Karpas-422 (cell line): ENCODE results near the gene COMTD1. TPM values are rescaled to one million over a fixed set of nuclear protein-coding genes. Genes with fewer than 3 reads are reported as not detected.

Source experiments
- DNase-seq: peaks from one replicate; pipeline ENCODE4 v3.0.0-alpha.2; 2015
- H2AFZ ChIP-seq: fragments of 200-600 bp; sonication (generic); 2 replicates; pipeline ENCODE4 v1.6.1; 2014; ENCODE audit warnings: antibody characterized with exemption, low read length, mixed read lengths
- H3K27ac ChIP-seq: fragments of 200-600 bp; sonication (generic); 2 replicates; pipeline ENCODE4 v1.5.1; 2014; ENCODE audit warnings: mild to moderate bottlenecking, low read length, moderate library complexity
- H3K27me3 ChIP-seq: fragments of 200-600 bp; sonication (generic); 2 replicates; pipeline ENCODE4 v1.6.1; 2014; ENCODE audit warnings: low read length, mixed read lengths
- H3K36me3 ChIP-seq: fragments of 200-600 bp; sonication (generic); 2 replicates; pipeline ENCODE4 v1.6.1; 2014; ENCODE audit warnings: low read length, mixed read lengths; ENCODE audit not compliant: insufficient read depth
- H3K4me1 ChIP-seq: fragments of 200-600 bp; sonication (generic); 2 replicates; pipeline ENCODE4 v1.6.1; 2014; ENCODE audit warnings: mild to moderate bottlenecking, low read length, mixed read lengths
- H3K4me2 ChIP-seq: fragments of 200-600 bp; sonication (generic); 2 replicates; pipeline ENCODE4 v1.6.1; 2014; ENCODE audit warnings: low read length, low read depth, mild to moderate bottlenecking; ENCODE audit not compliant: poor library complexity, severe bottlenecking
- H3K4me3 ChIP-seq: fragments of 200-600 bp; sonication (generic); 2 replicates; pipeline ENCODE4 v1.5.1; 2014; ENCODE audit warnings: mild to moderate bottlenecking, antibody characterized with exemption, low read length, mixed read lengths
- H3K79me2 ChIP-seq: fragments of 200-600 bp; sonication (generic); 2 replicates; pipeline ENCODE4 v1.6.1; 2014; ENCODE audit warnings: mild to moderate bottlenecking, low read length, mixed read lengths
- H3K9ac ChIP-seq: fragments of 200-600 bp; sonication (generic); 2 replicates; pipeline ENCODE4 v1.6.0; 2014; ENCODE audit warnings: low read length
- H3K9me2 ChIP-seq: fragments of 200-600 bp; sonication (generic), shearing (Covaris generic); replicated peaks from 2 replicates; pipeline ENCODE4 v1.6.0; 2014; ENCODE audit warnings: mild to moderate bottlenecking, low read length, moderate library complexity; ENCODE audit not compliant: insufficient read depth
- H3K9me3 ChIP-seq: fragments of 300-700, 200-600 bp; sonication (generic); 2 replicates; pipeline ENCODE4 v1.6.1; 2014; ENCODE audit warnings: low read length, mixed read lengths
- H4K20me1 ChIP-seq: fragments of 200-600 bp; sonication (generic); 2 replicates; pipeline ENCODE4 v1.6.1; 2014; ENCODE audit warnings: mild to moderate bottlenecking, antibody characterized with exemption, low read length, low read depth; ENCODE audit not compliant: insufficient read depth
- total RNA-seq: library from RNA; depleted of rRNA; stranded (reverse); fragments of >200 nt; shearing (Covaris generic); gene quantifications from 2 replicates; pipeline ENCODE4 v1.2.3, GENCODE V29; 2014; ENCODE audit warnings: low replicate concordance

Gene COMTD1
- total RNA-seq, 1 experiment from 2014 or later, result 14.4 TPM

- Histone ChIP-seq H3K9me2 (no peaks in the 10 kb centered on the region), H4K20me1 (no peaks in the 10 kb centered on the region), H3K27ac (no peak overlapping the region), H3K4me2 (no peak overlapping the region), H3K9ac (no peak overlapping the region), H3K36me3 (no peaks in the 10 kb centered on the region), H3K27me3 (no peaks in the 10 kb centered on the region), H2AFZ (no peak overlapping the region), H3K79me2 (no peaks in the 10 kb centered on the region), H3K4me3 (no peak overlapping the region), H3K4me1 (no peaks in the 10 kb centered on the region; the same call in 1 of the 2 replicates), H3K9me3 (no peaks in the 10 kb centered on the region)
- DNase-seq, result no peak
Measured at GRCh38 chr10:75272094-75272493, 36.3 kb upstream of the COMTD1 start.

DNA sequence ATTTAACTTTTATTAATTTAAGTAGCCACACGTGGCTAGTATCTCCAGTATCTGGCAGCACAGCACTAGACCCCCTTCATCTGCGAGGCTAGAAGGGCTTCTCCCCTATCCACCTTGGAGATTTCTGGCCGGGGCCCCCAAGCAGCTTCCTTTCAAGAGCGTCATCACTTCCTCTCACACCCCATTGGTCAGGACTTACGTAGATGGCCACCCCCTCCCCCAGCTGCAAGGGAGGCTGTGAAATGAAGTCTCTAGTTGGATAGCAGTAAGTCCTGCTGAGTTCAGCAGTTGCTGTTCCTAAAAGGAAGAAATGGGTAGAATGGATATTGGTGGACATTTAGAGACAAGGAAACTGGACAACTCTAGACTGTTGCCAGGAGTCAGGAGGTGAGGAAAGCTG is 33.8 kb upstream of the COMTD1 start:
- Histone ChIP-seq H3K36me3 (no peaks in the 10 kb centered on the region), H2AFZ (peak overlapping the region; percentile 56; the same call in 1 of the 2 replicates), H3K27ac (no peak overlapping the region), H3K4me3 (no peak overlapping the region), H3K27me3 (no peaks in the 10 kb centered on the region), H3K9ac (no peak overlapping the region), H4K20me1 (no peaks in the 10 kb centered on the region), H3K9me2 (no peaks in the 10 kb centered on the region), H3K4me1 (no peaks in the 10 kb centered on the region; the same call in 1 of the 2 replicates), H3K9me3 (no peaks in the 10 kb centered on the region), H3K4me2 (no peak overlapping the region), H3K79me2 (no peaks in the 10 kb centered on the region)
- peak; percentile 56 for DNase-seq

DNA sequence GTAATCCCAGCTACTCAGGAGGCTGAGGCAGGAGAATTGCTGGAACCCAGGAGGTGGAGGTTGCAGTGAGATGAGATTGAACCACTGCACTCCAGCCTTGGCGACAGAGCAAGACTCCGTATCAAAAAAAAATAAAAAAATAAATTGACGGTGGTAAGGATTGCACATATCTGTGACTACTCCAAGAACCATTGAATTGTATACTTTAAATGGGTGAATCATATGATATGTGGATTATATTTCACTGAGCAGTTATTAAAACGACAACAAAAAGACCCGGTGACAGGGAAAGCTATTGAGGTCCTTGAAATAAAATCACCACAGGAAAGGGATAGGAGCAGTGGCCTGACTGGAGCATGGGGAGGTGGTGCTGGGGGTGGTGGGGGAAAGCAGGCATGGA is 31.2 kb upstream of the COMTD1 start:
- Histone ChIP-seq H3K27ac (no peak overlapping the region), H3K9me2 (no peaks in the 10 kb centered on the region), H3K27me3 (no peaks in the 10 kb centered on the region), H4K20me1 (no peaks in the 10 kb centered on the region), H3K79me2 (no peaks in the 10 kb centered on the region), H3K9ac (no peak overlapping the region), H3K9me3 (no peaks in the 10 kb centered on the region), H3K36me3 (no peaks in the 10 kb centered on the region), H3K4me2 (no peak overlapping the region), H3K4me3 (no peak overlapping the region), H2AFZ (no peak overlapping the region), H3K4me1 (no peaks in the 10 kb centered on the region; the same call in 1 of the 2 replicates)
- DNase-seq, result no peak

- Histone ChIP-seq H3K27me3 (no peaks in the 10 kb centered on the region), H3K4me3 (no peak overlapping the region), H3K79me2 (no peaks in the 10 kb centered on the region), H3K9me2 (no peaks in the 10 kb centered on the region), H3K36me3 (no peaks in the 10 kb centered on the region), H3K27ac (no peak overlapping the region), H3K9me3 (no peaks in the 10 kb centered on the region), H4K20me1 (no peaks in the 10 kb centered on the region), H2AFZ (no peak overlapping the region), H3K4me2 (no peak overlapping the region), H3K4me1 (no peaks in the 10 kb centered on the region; the same call in 1 of the 2 replicates), H3K9ac (no peak overlapping the region)
- DNase-seq, result no peak
Measured at GRCh38 chr10:75265856-75266255, 30.1 kb upstream of the COMTD1 start.

DNA sequence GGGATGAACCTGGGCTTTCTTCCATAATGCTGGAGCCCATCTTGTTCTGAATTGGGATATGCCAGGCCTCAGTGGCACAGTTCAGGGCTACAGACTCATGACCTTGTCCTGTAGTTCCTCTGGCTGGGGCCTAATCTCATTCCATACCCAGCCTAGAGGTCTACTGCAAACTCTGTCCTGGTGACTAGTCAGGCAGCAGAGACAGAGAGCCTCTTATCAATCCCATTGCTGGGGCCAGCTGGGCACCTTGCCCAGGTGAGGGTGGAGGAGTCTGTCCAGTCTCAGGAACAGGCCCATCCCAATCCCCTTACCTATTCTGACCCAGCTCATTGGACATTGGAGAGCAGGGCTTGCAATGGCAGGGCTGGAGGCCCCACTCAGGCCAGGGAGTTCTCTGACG is 28.0 kb upstream of the COMTD1 start:
- Histone ChIP-seq H3K9me3 (no peaks in the 10 kb centered on the region), H3K27ac (no peak overlapping the region), H4K20me1 (no peaks in the 10 kb centered on the region), H3K9ac (no peak overlapping the region), H3K4me2 (no peak overlapping the region), H3K9me2 (no peaks in the 10 kb centered on the region), H3K79me2 (no peaks in the 10 kb centered on the region), H3K36me3 (no peaks in the 10 kb centered on the region), H3K4me3 (no peak overlapping the region), H2AFZ (no peak overlapping the region), H3K27me3 (no peaks in the 10 kb centered on the region), H3K4me1 (no peaks in the 10 kb centered on the region)
- DNase-seq, result no peak

DNA sequence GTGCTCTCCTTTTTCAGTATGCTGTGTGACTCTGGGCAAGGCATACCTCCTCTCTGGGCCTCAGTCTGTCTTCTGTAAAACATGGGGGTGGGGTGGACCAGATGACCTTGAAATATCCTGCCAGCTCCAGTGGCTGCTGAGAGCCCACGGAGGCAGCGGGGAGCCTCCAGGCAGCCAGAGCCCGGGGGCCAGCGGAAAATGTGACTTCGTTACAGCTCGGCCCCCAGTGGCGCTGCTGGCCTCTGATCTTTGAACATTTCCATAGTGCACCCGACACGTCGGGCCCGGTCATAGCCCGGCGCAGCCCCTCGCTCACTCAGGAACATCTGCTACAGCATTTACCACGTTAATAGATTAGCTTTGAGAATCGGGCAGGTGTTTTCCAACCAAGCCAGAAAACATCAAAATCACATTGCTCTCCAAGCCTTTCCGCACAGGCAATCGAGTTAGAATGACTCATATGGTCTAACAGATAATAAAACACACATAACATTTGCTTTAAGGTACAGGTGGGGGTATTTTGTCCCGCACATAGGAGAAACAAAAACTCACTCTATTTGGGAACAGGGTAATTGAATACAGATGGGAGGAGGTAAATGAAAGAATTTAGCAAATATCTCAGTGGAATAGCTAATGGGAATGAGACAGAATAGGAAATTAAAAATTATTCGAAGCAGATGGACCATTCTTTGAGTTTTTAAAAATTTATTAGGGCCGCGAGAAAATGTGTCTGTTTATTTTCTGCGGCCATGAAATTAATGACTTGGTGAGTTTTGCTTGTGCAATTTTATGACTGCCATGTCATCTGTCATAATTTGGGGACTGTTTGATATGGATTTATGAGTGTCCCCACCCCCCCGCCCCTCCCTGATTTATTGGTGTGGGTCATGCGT is 26.3 kb upstream of the COMTD1 start:
- Histone ChIP-seq H4K20me1 (no peaks in the 10 kb centered on the region), H2AFZ (no peak overlapping the region), H3K4me3 (no peak overlapping the region)

GRCh38 chr10:75260990-75261389 is 25.2 kb upstream of the COMTD1 start:
- Histone ChIP-seq H3K27me3 (no peaks in the 10 kb centered on the region), H3K9ac (no peak overlapping the region), H3K9me3 (no peaks in the 10 kb centered on the region), H3K27ac (no peak overlapping the region), H2AFZ (no peak overlapping the region), H3K4me3 (no peak overlapping the region), H3K4me1 (no peaks in the 10 kb centered on the region), H4K20me1 (no peaks in the 10 kb centered on the region), H3K4me2 (no peak overlapping the region), H3K36me3 (no peaks in the 10 kb centered on the region), H3K79me2 (no peaks in the 10 kb centered on the region), H3K9me2 (no peaks in the 10 kb centered on the region)
- no peak for DNase-seq

More for the DNA sequence above, 26.3 kb upstream of the COMTD1 start:
- no peak overlapping the region for H3K4me2 ChIP-seq
- no peaks in the 10 kb centered on the region for H3K4me1 ChIP-seq
- DNase-seq, result no peak
- no peak overlapping the region for H3K9ac ChIP-seq
- H3K9me2 ChIP-seq, result no peaks in the 10 kb centered on the region
- no peaks in the 10 kb centered on the region for H3K9me3 ChIP-seq
- no peaks in the 10 kb centered on the region for H3K27me3 ChIP-seq
- H3K36me3 ChIP-seq, result no peaks in the 10 kb centered on the region
- no peaks in the 10 kb centered on the region for H3K79me2 ChIP-seq
- no peak overlapping the region for H3K27ac ChIP-seq

GRCh38 chr10:75254739-75255138 is 19.0 kb upstream of the COMTD1 start:
- DNase-seq, result no peak
- Histone ChIP-seq H3K9ac (no peak overlapping the region), H3K4me2 (no peak overlapping the region), H2AFZ (no peak overlapping the region), H4K20me1 (no peaks in the 10 kb centered on the region), H3K36me3 (no peaks in the 10 kb centered on the region), H3K4me1 (peaks cover 3% of the 10 kb centered on the region), H3K9me3 (peaks cover 5% of the 10 kb centered on the region; the same call in 1 of the 2 replicates), H3K9me2 (no peaks in the 10 kb centered on the region), H3K4me3 (no peak overlapping the region), H3K27me3 (no peaks in the 10 kb centered on the region), H3K27ac (no peak overlapping the region), H3K79me2 (no peaks in the 10 kb centered on the region)
